Rectal smooth muscle tissue (tissue), 1 donor: ENCODE measurements around the gene PHLDB3.
"Not testable (repeated sequence)": the region's sequence is repeated elsewhere in the genome, so short reads cannot be mapped to it uniquely, and the experiment has no call there.

Source experiments
- H3K27ac ChIP-seq: one replicate; pipeline ENCODE4 v1.7.0; 2013; ENCODE audit warnings: low read depth, low read length, inconsistent platforms
- H3K27me3 ChIP-seq: one replicate; pipeline ENCODE4 v1.7.0; 2013; ENCODE audit warnings: low read length; ENCODE audit not compliant: control insufficient read depth, insufficient read depth
- H3K36me3 ChIP-seq: one replicate; pipeline ENCODE4 v1.7.0; 2013; ENCODE audit warnings: low read length; ENCODE audit not compliant: control insufficient read depth, insufficient read depth
- H3K4me1 ChIP-seq: one replicate; pipeline ENCODE4 v1.7.0; 2013; ENCODE audit warnings: low read length; ENCODE audit not compliant: control insufficient read depth, insufficient read depth
- H3K4me3 ChIP-seq: one replicate; pipeline ENCODE4 v1.7.0; 2013; ENCODE audit warnings: low read length
- H3K9ac ChIP-seq: one replicate; pipeline ENCODE4 v1.7.0; 2013; ENCODE audit warnings: low read length

Gene PHLDB3

DNA sequence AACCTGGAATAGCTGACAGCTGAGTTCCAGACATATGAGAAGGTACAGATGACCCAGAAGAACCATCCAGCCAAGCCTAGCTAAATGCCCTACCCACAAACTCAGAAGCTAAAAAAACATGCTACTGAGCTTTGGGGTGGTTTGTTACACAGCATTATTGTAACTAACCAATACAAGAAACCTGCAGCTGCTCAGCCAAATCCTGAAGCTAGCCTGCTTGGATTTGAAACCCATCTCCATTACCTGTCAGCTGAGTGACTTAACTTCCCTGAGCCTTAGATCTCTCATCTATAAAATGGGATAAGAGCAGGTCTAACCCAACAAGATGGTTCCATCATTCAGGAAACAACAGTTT is 64.9 kb downstream of the PHLDB3 start:
- H3K27me3 ChIP-seq, result no peaks in the 10 kb centered on the region
- H3K36me3 ChIP-seq, result no peaks in the 10 kb centered on the region
- H3K4me3 ChIP-seq, result no peak overlapping the region
- no peaks in the 10 kb centered on the region for H3K4me1 ChIP-seq
- no peak overlapping the region for H3K27ac ChIP-seq
- H3K9ac ChIP-seq, result no peak overlapping the region

DNA sequence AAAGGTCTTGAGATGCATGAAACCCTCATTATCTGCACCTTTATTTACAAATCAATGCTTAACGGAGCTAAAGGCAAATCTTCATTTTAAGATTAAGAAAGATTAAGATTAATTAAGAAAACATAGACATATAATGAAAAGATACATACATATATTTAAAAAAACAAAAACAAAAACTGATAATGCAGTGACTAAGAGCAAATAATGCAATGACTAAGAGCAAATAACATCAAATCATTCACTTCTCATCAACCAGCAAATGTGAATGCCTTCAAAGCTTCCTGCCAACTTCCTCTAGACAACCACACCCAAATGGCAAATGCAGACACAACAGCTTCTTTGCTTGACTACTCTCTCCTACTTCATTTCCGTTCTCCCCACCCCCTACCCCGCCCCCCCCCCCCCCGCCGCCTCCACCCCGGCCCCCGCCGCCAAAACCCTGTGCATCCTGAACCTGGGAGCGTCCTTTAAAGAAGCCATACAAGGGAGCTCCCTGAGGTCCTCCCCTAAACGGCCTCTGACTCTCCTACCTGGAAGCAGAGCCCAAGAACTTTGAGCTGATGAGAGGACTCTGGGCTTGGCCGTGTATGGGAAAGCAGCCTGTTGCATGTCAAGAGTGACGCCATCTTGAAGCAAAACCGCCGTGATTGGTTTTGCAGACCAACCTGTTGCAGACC is 65.4 kb downstream of the PHLDB3 start:
- Histone ChIP-seq H3K4me1 (no peaks in the 10 kb centered on the region), H3K27me3 (no peaks in the 10 kb centered on the region), H3K4me3 (no peak overlapping the region), H3K36me3 (no peaks in the 10 kb centered on the region), H3K9ac (no peak overlapping the region), H3K27ac (no peak overlapping the region)

DNA sequence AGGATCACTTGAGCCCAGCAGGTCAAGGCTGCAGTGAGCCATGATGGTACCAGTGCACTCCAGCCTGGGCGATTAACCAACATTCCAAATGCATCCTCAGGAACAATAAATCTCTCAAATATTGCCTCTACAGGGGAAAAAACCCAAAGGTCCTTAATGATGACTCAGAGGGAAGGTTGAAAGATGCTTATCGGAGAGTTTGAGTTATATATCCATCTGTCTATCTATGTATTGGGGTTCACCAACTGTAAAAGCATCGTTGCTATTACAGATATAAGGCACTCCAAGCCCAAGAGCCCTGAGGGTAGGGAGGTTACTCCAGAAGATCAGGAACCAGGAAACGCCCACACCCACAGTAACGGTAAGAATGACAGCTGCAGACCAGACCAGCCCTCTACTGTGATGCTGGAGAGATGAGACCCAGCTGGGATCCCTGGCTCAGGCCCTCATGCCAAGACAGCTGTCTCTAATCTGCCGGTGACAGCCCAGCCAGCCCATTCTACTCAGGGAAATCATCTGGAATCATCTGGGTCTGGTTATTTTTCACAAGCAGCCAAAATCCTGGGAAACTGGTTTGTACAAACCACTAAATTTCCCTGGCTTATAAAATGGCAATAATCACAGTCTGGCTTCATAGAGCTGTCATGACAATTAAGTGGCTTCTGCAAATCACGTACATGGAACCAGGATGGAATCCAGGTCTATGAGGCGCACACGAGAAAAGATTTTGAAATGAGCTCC is 66.1 kb downstream of the PHLDB3 start:
- Histone ChIP-seq H3K4me3 (no peak overlapping the region), H3K27ac (no peak overlapping the region), H3K36me3 (no peaks in the 10 kb centered on the region), H3K9ac (no peak overlapping the region), H3K4me1 (no peaks in the 10 kb centered on the region), H3K27me3 (no peaks in the 10 kb centered on the region)

DNA sequence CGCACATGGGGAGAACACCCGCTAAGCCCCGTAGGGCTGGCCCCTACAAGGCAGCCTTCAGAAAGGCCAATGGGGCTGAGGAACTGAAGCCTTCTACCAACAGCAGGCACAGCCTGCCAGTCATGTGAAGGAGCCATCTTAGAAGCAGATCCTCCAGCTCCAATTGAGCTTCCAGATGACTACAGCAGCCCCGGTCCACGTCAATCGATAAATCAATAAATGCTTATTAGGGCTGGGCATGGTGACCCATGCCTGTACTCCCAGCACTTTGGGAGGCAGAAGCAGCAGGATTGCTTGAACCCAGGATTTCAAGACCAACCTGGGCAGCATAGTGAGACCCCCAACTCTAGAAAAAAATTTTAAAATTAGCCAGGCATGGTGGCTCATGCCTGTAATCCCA is 66.8 kb downstream of the PHLDB3 start:
- no peaks in the 10 kb centered on the region for H3K4me1 ChIP-seq
- no peak overlapping the region for H3K27ac ChIP-seq
- H3K27me3 ChIP-seq, result no peaks in the 10 kb centered on the region
- no peak overlapping the region for H3K4me3 ChIP-seq
- H3K36me3 ChIP-seq, result no peaks in the 10 kb centered on the region
- H3K9ac ChIP-seq, result no peak overlapping the region

DNA sequence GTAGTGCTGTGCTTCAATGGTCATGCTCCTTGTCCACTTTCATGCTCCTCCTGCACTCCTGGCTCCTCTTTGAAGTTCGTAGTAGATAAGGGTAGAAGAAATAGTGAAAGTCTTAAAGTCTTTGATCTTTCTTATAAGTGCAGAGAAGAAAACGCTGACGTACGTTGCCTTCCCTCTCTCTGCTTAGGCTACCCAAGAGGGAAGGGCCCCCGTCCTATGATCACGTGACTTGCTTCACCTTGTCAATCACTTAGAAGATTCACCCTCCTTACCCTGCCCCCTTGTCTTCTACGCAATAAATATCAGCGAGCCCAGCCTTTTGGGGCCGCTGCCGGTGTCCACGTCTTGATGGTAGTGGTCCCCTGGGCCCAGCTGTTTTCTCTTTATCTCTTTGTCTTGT is 67.3 kb downstream of the PHLDB3 start:
- not testable (repeated sequence) for H3K4me1 ChIP-seq, H3K4me3 ChIP-seq

DNA sequence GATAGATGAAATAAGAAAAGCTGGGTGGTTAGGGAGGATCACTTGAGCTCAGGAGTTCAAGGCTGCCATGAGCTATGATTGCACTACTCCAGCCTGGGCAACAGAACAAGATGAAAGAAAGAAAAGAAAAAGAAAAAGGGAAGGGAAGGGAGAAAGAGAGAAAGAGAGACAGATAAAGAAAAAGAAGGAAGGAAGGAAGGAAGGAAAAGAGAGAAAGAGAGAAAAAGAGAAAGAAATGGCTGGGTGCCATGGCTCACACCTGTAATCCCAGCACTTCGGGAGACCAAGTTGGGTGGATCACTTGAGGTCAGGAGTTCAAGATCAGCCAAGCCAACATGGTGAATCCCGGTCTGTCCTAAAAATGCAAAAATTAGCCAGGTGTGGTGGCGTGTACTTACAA is 68.8 kb downstream of the PHLDB3 start:
- Histone ChIP-seq H3K36me3 (no peaks in the 10 kb centered on the region), H3K27ac (no peak overlapping the region), H3K4me1 (no peaks in the 10 kb centered on the region), H3K4me3 (no peak overlapping the region), H3K9ac (no peak overlapping the region), H3K27me3 (no peaks in the 10 kb centered on the region)

More for the DNA sequence above, 67.3 kb downstream of the PHLDB3 start:
- H3K36me3 ChIP-seq, H3K9ac ChIP-seq, H3K27ac ChIP-seq, H3K27me3 ChIP-seq: not testable (repeated sequence)

DNA sequence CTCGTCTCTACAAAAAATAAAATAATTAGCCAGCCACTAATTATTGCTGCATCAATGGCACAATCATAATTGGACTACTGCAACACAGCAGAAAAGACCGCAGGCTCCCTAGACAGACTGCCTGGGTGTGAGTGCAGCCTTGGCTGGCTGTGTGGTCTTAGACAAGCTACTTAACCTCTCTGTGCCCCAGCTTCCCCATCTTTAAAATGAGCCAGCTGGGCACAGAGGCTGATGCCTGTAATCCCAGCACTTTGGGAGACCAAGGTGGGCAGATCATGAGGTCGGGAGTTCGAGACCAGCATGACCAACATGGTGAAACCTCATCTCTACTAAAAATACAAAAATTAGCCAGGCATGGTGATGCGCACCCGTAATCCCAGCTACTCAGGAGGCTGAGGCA is 70.9 kb downstream of the PHLDB3 start:
- no peak overlapping the region for H3K4me3 ChIP-seq
- no peak overlapping the region for H3K27ac ChIP-seq
- H3K4me1 ChIP-seq, result no peaks in the 10 kb centered on the region
- H3K36me3 ChIP-seq, result no peaks in the 10 kb centered on the region
- no peak overlapping the region for H3K9ac ChIP-seq
- H3K27me3 ChIP-seq, result no peaks in the 10 kb centered on the region

DNA sequence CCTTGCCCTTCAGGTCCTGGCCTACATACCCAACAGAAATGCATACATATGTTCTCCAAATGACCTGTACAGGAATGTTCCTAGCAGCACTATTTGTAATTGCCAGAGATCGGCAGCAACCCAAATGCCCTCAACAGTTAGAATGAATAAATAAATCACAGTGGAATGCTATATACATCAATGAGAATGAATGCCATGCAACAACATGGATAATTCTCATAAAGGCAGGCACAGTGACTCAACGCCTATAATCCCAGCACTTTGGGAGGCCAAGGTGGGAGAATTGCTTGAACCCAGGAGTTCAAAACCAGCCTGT is 71.2 kb downstream of the PHLDB3 start:
- Histone ChIP-seq H3K27ac (no peak overlapping the region), H3K4me1 (no peaks in the 10 kb centered on the region), H3K4me3 (no peak overlapping the region), H3K27me3 (no peaks in the 10 kb centered on the region), H3K9ac (no peak overlapping the region), H3K36me3 (no peaks in the 10 kb centered on the region)

DNA sequence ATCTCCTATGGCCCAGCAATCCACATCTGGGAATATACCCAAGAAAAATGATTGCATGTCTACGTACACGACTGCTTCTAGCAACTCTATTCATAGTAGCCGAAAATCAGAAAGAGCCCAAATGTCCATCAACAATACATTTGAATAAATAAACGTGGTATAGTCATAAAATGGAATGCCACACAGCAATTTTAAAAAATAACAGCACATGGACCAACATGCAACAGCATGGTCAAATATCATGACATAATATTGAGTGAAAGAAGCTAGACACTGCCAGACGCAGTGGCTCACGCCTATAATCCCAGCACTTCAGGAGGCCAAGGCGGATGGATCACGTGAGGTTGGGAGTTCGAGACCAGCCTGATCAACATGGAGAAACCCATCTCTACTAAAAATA is 73.6 kb downstream of the PHLDB3 start:
- H3K36me3 ChIP-seq, result no peaks in the 10 kb centered on the region
- H3K27ac ChIP-seq, result no peak overlapping the region
- no peaks in the 10 kb centered on the region for H3K27me3 ChIP-seq
- no peak overlapping the region for H3K9ac ChIP-seq
- H3K4me3 ChIP-seq, result no peak overlapping the region
- H3K4me1 ChIP-seq, result no peaks in the 10 kb centered on the region

DNA sequence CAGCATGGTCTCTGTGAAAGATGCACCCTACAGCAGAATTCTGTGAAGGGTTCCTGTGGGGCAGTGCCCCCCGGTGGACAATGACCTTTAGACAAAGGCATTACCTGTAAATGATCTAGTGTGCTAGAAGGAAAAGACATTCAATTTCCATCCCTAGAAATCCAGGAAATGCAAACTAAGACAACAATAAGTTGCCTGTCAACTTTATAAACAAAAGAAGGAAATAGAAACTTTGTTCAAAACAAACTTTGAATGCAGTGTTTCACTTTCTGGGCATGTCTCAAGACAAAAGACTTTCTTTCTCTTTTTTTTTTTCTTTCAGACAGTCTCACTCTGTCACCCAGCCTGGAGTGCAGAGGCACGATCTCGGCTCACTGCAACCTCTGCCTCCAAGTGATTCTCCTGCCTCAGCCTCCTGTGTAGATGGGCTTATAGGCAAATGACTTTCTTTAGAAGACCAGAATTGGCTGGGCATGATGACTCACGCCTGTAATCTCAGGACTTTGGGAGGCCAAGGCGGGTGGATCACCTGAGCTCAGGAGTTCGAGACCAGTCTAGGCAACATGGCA is 74.3 kb downstream of the PHLDB3 start:
- H3K27me3 ChIP-seq, result no peaks in the 10 kb centered on the region
- H3K4me3 ChIP-seq, result no peak overlapping the region
- H3K9ac ChIP-seq, result no peak overlapping the region
- H3K36me3 ChIP-seq, result no peaks in the 10 kb centered on the region
- no peak overlapping the region for H3K27ac ChIP-seq
- no peaks in the 10 kb centered on the region for H3K4me1 ChIP-seq

DNA sequence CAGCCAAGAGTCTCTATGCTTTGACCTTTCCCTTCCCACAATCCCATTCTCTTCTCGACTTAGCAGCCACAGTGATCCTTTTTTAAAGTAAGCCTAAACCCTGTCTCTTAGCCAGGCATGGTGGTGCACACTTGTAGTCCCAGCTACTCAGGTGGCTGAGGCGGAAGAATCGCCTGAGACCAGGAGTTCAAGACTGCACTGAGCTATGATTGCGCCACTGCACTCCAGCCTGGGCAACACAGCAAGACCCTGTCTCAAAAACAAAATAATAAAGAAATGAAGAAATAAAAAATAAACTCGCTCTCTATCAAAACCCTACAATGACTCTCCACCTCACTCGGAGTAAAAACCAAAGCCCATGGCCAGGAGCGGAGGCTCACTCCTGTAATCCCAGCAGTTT is 75.2 kb downstream of the PHLDB3 start:
- Histone ChIP-seq H3K4me1 (no peaks in the 10 kb centered on the region), H3K27me3 (no peaks in the 10 kb centered on the region), H3K27ac (no peak overlapping the region), H3K9ac (no peak overlapping the region), H3K4me3 (no peak overlapping the region), H3K36me3 (no peaks in the 10 kb centered on the region)

DNA sequence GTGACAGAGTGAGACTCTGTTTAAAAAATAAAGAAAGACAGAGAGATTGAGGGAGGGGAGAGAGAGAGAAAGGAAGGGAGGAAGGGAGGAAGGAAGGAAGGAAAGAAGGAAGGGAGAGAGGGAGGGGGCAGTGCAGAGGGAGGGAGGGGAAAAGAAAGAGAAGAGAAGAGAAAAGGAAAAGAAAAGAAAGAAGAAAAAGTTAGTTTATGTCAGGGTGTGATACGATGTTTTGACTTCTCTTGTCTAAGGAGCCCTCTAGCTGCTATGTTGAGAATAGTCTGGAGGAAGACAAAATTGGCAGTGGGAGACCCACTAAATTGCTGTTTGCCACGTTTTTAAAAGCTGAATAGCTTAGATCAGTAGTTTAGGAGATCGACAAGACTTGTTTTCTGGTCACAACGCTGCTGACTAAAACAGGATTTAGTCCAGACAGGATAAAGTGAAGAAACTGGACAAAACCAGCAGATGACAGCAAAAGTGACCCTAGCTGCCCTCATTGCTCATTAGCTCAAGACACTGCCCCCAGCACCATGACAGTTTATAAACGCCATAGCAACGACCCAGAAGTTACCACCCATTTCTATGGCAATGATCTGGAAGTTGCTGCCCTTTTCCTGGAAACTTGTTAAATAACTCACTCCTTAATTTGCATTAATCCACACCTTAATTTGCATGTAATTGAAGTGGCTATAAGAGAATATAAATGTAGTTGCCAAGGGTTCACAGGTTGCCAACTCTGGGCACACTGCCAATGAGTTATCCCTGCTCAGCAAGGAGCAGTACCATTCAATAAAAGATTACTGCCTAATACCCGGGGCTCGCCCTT is 78.8 kb downstream of the PHLDB3 start:
- no peaks in the 10 kb centered on the region for H3K27me3 ChIP-seq
- H3K4me3 ChIP-seq, result no peak overlapping the region
- no peak overlapping the region for H3K27ac ChIP-seq
- H3K4me1 ChIP-seq, result no peaks in the 10 kb centered on the region
- no peak overlapping the region for H3K9ac ChIP-seq
- no peaks in the 10 kb centered on the region for H3K36me3 ChIP-seq
